Natural killer cell treated with Interleukin-12 subunit alpha and Interleukin-12 subunit beta and Interleukin-15 and Interleukin-18, amount 100 ng/mL, for 72 hours (primary cell): ENCODE data around the gene PATJ. TPM values are rescaled to one million over a fixed set of nuclear protein-coding genes. Genes with fewer than 3 reads are reported as not detected.
"Not testable (repeated sequence)": the region's sequence is repeated elsewhere in the genome, so short reads cannot be mapped to it uniquely, and the experiment has no call there.

Experiments
- ATAC-seq, 2 donors: fragments of 150-1000 bp; cut with Tn5 transposase in 1 of 2; sonication (Bioruptor Pico), chemical (Tn5 transposase) in 1 of 2; 2 replicates each; pipeline ENCODE4 v1.10.0; 2021
- DNase-seq: peaks from one replicate; pipeline ENCODE4 v3.0.0; 2022; ENCODE audit warnings: low spot score
- H3K27ac Mint-ChIP-seq, 2 donors: 1 replicate in 1 of 2; 2 replicates in 1 of 2; pipeline ENCODE4 v1.8.0; 2022; ENCODE audit warnings: mixed read lengths in 2 of 2, mild to moderate bottlenecking in 1 of 2, moderate library complexity in 1 of 2
- H3K27me3 Mint-ChIP-seq, 2 donors: 1 replicate in 1 of 2; 2 replicates in 1 of 2; pipeline ENCODE4 v1.8.0; 2022; ENCODE audit warnings: mixed read lengths in 2 of 2
- H3K36me3 Mint-ChIP-seq: one replicate; pipeline ENCODE4 v1.8.0; 2022; ENCODE audit warnings: mixed read lengths
- H3K4me1 Mint-ChIP-seq, 2 donors: 1 replicate in 1 of 2; 2 replicates in 1 of 2; pipeline ENCODE4 v1.8.0; 2022; ENCODE audit warnings: low read depth in 2 of 2, mixed read lengths in 2 of 2, mild to moderate bottlenecking in 1 of 2
- H3K4me3 Mint-ChIP-seq: one replicate; pipeline ENCODE4 v1.8.0; 2022; ENCODE audit warnings: mixed read lengths
- H3K9me3 Mint-ChIP-seq: 2 replicates; pipeline ENCODE4 v1.8.0; 2022; ENCODE audit warnings: mixed read lengths
- total RNA-seq, 2 donors: library from RNA; stranded (reverse); gene quantifications; one replicate each; pipeline ENCODE4 v1.2.3, GENCODE V29; 2022

PATJ gene
- total RNA-seq, 2 donors from 2014 or later, result 3.9 to 5.8 TPM

DNA sequence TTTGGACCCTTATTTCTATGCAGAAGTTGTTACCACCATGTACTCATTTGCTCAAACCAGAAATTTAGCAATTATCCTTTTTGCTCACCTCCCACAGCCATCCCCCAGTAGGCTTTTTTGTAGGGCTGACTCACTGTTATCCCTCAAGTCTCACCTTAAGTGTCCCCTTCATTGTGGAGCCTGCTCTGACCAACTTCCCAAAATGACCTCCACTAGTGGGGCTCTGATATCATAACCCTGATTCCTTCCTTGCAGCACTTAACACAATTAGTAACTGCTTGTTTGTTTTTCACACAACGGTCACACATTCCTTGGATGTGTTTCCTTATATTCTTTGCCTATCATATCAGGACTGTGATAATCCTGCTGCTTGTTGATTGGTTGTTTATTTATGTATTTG lies 76.7 kb downstream of the PATJ start:
- Mint-ChIP-seq H3K9me3 (no peaks in the 10 kb centered on the region), H3K27me3 (no peaks in the 10 kb centered on the region), H3K4me3 (no peak overlapping the region), H3K27ac (no peak overlapping the region), H3K4me1 (no peaks in the 10 kb centered on the region), H3K36me3 (peaks cover 5% of the 10 kb centered on the region)
- ATAC-seq (no peak), DNase-seq (no peak)

DNA sequence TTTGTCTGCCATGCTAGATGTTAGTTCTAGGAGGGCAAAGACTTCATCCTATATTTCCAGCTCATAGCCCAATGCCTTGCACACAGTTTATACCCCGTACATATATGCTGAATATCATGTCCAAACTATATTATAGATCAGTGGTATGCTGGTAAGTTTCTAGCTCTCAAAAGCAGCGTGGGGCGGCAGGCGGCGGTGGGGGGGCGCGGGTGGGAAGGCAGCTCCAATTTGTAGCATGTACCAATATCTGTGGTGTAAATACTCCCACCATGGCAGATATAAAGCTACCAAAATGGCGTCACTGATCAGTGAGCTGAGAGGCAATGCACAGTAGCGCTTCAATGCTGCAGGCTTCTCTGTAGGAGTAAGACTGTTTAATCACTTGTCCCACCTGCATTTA lies 77.1 kb downstream of the PATJ start:
- no peak overlapping the region for H3K27ac Mint-ChIP-seq
- no peak overlapping the region for H3K4me3 Mint-ChIP-seq
- DNase-seq (no peak), ATAC-seq (no peak)
- peaks cover 5% of the 10 kb centered on the region for H3K36me3 Mint-ChIP-seq
- no peaks in the 10 kb centered on the region for H3K27me3 Mint-ChIP-seq
- no peaks in the 10 kb centered on the region for H3K4me1 Mint-ChIP-seq
- H3K9me3 Mint-ChIP-seq, result no peaks in the 10 kb centered on the region

- ATAC-seq, result no peak
These were observed 83.1 kb downstream of the PATJ start for GRCh38 chr1:61825393-61825792.

DNA sequence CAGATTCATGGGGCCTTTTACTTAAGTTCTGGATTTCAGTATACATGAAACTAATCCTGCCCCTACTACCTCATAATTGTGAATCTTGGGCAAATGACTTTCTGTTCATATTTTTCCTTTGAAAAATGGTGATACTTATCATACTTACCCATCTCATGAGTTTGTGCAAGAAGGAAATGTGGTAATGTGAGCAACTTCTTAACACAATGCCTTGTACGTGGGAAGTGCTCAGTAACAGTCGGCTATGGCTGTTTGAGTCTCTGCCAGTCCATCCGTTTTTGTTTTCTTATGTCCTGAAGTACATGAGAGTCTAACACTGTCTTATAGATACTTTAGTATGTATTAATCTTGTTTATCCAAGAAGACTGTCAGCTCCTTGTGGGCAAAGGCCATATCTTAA lies 86.5 kb downstream of the PATJ start:
- ATAC-seq (no peak), DNase-seq (no peak)
- Mint-ChIP-seq H3K36me3 (peaks cover 6% of the 10 kb centered on the region), H3K27ac (no peak overlapping the region), H3K4me1 (no peaks in the 10 kb centered on the region), H3K27me3 (no peaks in the 10 kb centered on the region), H3K9me3 (no peaks in the 10 kb centered on the region), H3K4me3 (no peak overlapping the region)

More at GRCh38 chr1:61825393-61825792, 83.1 kb downstream of the PATJ start:
- Mint-ChIP-seq H3K27ac (no peak overlapping the region), H3K4me3 (no peak overlapping the region), H3K36me3 (peaks cover 11% of the 10 kb centered on the region), H3K9me3 (no peaks in the 10 kb centered on the region), H3K27me3 (no peaks in the 10 kb centered on the region), H3K4me1 (no peaks in the 10 kb centered on the region)
- no peak for DNase-seq

- Mint-ChIP-seq H3K27me3 (no peaks in the 10 kb centered on the region), H3K4me1 (no peaks in the 10 kb centered on the region), H3K9me3 (no peaks in the 10 kb centered on the region), H3K27ac (no peak overlapping the region), H3K36me3 (no peaks in the 10 kb centered on the region), H3K4me3 (no peak overlapping the region)
- DNase-seq, result no peak
- no peak for ATAC-seq
These were observed 94.4 kb downstream of the PATJ start for GRCh38 chr1:61836649-61837048.

GRCh38 chr1:61837607-61838006 lies 95.3 kb downstream of the PATJ start:
- not testable (repeated sequence) for H3K36me3 Mint-ChIP-seq, DNase-seq, H3K27me3 Mint-ChIP-seq, H3K9me3 Mint-ChIP-seq, H3K27ac Mint-ChIP-seq, H3K4me1 Mint-ChIP-seq, ATAC-seq, H3K4me3 Mint-ChIP-seq

GRCh38 chr1:61839679-61840078 lies 97.4 kb downstream of the PATJ start:
- DNase-seq (no peak), ATAC-seq (no peak)
- Mint-ChIP-seq H3K27me3 (no peaks in the 10 kb centered on the region), H3K27ac (no peak overlapping the region), H3K9me3 (no peaks in the 10 kb centered on the region), H3K4me3 (no peak overlapping the region), H3K4me1 (no peaks in the 10 kb centered on the region), H3K36me3 (no peaks in the 10 kb centered on the region)

- Mint-ChIP-seq H3K4me1 (no peaks in the 10 kb centered on the region), H3K4me3 (no peak overlapping the region), H3K9me3 (no peaks in the 10 kb centered on the region), H3K27ac (no peak overlapping the region), H3K36me3 (no peaks in the 10 kb centered on the region), H3K27me3 (no peaks in the 10 kb centered on the region)
- DNase-seq (no peak), ATAC-seq (no peak)
These were observed 99.8 kb downstream of the PATJ start for GRCh38 chr1:61842036-61842435.

- Mint-ChIP-seq H3K36me3 (no peaks in the 10 kb centered on the region), H3K27ac (no peak overlapping the region), H3K4me1 (no peaks in the 10 kb centered on the region), H3K4me3 (no peak overlapping the region), H3K9me3 (no peaks in the 10 kb centered on the region), H3K27me3 (no peaks in the 10 kb centered on the region)
- ATAC-seq, result no peak
- no peak for DNase-seq
These were observed 100.7 kb downstream of the PATJ start for GRCh38 chr1:61842863-61843514.

GRCh38 chr1:61844006-61844405 lies 101.7 kb downstream of the PATJ start:
- Mint-ChIP-seq H3K36me3 (no peaks in the 10 kb centered on the region), H3K27ac (no peak overlapping the region), H3K9me3 (no peaks in the 10 kb centered on the region), H3K4me3 (no peak overlapping the region), H3K4me1 (no peaks in the 10 kb centered on the region), H3K27me3 (no peaks in the 10 kb centered on the region)
- ATAC-seq, result no peak
- no peak for DNase-seq

GRCh38 chr1:61844664-61845063 lies 102.4 kb downstream of the PATJ start:
- H3K9me3 Mint-ChIP-seq, H3K27me3 Mint-ChIP-seq, H3K36me3 Mint-ChIP-seq, ATAC-seq, H3K27ac Mint-ChIP-seq, H3K4me3 Mint-ChIP-seq, DNase-seq, H3K4me1 Mint-ChIP-seq: not testable (repeated sequence)

DNA sequence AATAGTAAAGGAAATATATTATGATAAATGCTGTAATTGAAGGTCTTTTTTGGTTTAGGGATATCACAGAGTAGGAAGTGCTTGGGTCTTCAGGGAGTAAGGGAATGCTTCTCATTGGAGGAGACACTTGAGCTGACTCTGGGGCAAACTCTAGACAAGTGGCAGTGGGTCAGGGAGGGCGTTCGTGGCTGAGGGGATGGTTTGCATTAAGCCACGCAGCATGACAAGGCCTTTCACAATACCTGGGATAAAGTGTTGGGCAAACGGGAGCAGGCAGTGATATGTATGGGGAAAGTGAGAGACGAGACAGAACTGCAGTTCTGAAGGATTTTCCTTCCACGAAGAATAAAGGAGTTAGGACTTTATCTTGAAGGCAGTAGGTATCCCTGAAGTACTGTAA lies 109.0 kb downstream of the PATJ start:
- no peaks in the 10 kb centered on the region for H3K27me3 Mint-ChIP-seq

DNA sequence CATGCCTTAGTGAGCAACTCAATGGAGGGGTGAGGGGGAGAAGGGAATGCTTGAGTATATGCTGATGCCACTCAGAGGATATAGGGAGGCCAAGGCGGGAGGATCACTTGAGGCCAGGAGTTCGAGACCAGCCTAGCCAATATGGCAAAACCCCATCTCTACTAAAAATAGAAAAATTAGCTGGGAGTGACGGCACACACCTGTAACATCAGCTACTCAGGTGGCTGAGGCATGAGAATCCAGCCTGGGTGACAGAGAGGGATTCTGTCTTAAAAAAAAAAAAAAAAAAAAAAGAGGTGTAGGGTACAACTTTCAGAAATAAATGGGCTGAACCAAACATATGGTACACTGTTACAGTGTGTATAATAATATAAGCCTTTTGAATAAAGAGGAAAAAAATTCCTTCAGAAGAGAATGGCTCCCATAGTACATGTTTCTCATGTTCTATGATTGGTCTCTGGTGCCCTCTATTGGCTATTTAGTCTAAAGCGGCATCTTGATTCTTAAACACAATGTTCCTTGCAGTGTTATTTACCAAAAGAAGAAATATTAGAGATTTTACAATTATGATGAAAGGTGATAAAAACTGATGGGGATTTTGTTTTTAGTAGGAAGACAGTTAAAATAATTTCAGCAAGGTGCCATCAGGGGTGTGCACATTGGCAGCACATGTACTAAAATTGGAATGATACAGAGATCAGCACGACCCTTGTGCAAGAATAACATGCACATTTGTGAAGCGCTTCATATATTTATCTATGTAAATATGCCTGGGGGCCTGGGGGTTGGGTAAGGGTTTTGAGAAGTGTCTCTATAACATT lies 109.8 kb downstream of the PATJ start:
- ATAC-seq, result no peak
- no peaks in the 10 kb centered on the region for H3K36me3 Mint-ChIP-seq
- no peak overlapping the region for H3K27ac Mint-ChIP-seq
- H3K27me3 Mint-ChIP-seq, result no peaks in the 10 kb centered on the region
- no peaks in the 10 kb centered on the region for H3K4me1 Mint-ChIP-seq
- no peaks in the 10 kb centered on the region for H3K9me3 Mint-ChIP-seq
- H3K4me3 Mint-ChIP-seq, result no peak overlapping the region
- no peak for DNase-seq

More for the DNA sequence above, 109.0 kb downstream of the PATJ start:
- Mint-ChIP-seq H3K4me1 (no peaks in the 10 kb centered on the region), H3K27ac (no peak overlapping the region), H3K4me3 (no peak overlapping the region), H3K36me3 (no peaks in the 10 kb centered on the region), H3K9me3 (no peaks in the 10 kb centered on the region)
- no peak for ATAC-seq
- no peak for DNase-seq

DNA sequence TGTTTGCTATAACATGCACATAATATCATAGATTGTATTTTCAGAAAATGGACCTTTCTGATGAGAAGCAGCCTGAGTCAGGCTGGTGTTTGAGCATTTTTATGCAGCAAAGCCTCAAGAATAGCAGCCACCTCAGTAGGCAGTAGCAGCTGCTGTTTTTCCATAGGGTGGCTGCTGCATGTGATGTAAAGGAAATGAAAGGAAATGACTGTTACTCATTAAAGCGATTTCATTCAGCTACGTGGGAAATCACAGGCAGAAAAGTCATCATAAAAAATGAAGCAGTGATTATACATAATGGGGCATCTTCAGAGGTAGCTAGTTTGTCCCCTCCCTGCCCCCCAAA lies 110.4 kb downstream of the PATJ start:
- ATAC-seq (no peak), DNase-seq (no peak)
- no peaks in the 10 kb centered on the region for H3K36me3 Mint-ChIP-seq
- no peak overlapping the region for H3K27ac Mint-ChIP-seq
- H3K4me1 Mint-ChIP-seq, result no peaks in the 10 kb centered on the region
- H3K4me3 Mint-ChIP-seq, result no peak overlapping the region
- no peaks in the 10 kb centered on the region for H3K27me3 Mint-ChIP-seq
- no peaks in the 10 kb centered on the region for H3K9me3 Mint-ChIP-seq
